OCI-LY7 (cell line): ENCODE results near the gene BMPR2. TPM values are rescaled to one million over a fixed set of nuclear protein-coding genes. Genes with fewer than 3 reads are reported as not detected.

Source experiments
- BruUV-seq: library from RNA; stranded (reverse); fragments of 400-500 nt; replicated peaks from 2 replicates; lab custom pipeline; 2021; lab: Mats Ljungman, UMichigan
- CTCF ChIA-PET: fragments of 300-600 bp; sonication (Branson Sonifier 250); formaldehyde crosslinking; loops from one replicate; lab custom pipeline; 2022; ENCODE audit warnings: antibody characterized with exemption; ENCODE audit not compliant: unreplicated experiment; lab: Charles Lee
- POLR2A ChIA-PET: fragments of 300-600 bp; sonication (Branson Sonifier 250); formaldehyde crosslinking; loops from one replicate; lab custom pipeline; 2022; ENCODE audit warnings: antibody characterized with exemption; lab: Charles Lee
- DNase-seq: peaks from one replicate; pipeline ENCODE4 v3.0.0-alpha.2; 2015; ENCODE audit warnings: low spot score
- H2AFZ ChIP-seq: fragments of 200-600 bp; sonication (generic), shearing (Covaris generic); 2 replicates; pipeline ENCODE4 v1.6.1; 2014; ENCODE audit warnings: mild to moderate bottlenecking, antibody characterized with exemption, low read length, moderate library complexity
- H3K27ac ChIP-seq: fragments of 200-600 bp; sonication (generic); 2 replicates; pipeline ENCODE4 v1.5.1; 2014; ENCODE audit warnings: mixed run types, low read depth, mild to moderate bottlenecking, moderate library complexity, low read length, inconsistent platforms; ENCODE audit not compliant: poor library complexity, severe bottlenecking
- H3K36me3 ChIP-seq: fragments of 200-600 bp; sonication (generic); 2 replicates; pipeline ENCODE4 v1.6.1; 2014; ENCODE audit warnings: mild to moderate bottlenecking, antibody characterized with exemption, low read length, moderate library complexity, mixed read lengths; ENCODE audit not compliant: insufficient read depth
- H3K4me1 ChIP-seq: fragments of 200-600 bp; sonication (generic); 2 replicates; pipeline ENCODE4 v1.5.1; 2014; ENCODE audit warnings: mild to moderate bottlenecking, low read length; ENCODE audit not compliant: insufficient read depth, poor library complexity, severe bottlenecking
- H3K4me2 ChIP-seq: fragments of 200-600 bp; sonication (generic); 2 replicates; pipeline ENCODE4 v1.6.1; 2014; ENCODE audit warnings: mild to moderate bottlenecking, low read length
- H3K4me3 ChIP-seq: fragments of 200-600 bp; sonication (generic); 2 replicates; pipeline ENCODE4 v1.5.1; 2014; ENCODE audit warnings: mild to moderate bottlenecking, low read depth, low read length; ENCODE audit not compliant: poor library complexity, severe bottlenecking
- H3K79me2 ChIP-seq: fragments of 200-600 bp; sonication (generic); 2 replicates; pipeline ENCODE4 v1.6.1; 2016; ENCODE audit warnings: low read depth, mild to moderate bottlenecking, low read length, moderate library complexity, mixed read lengths; ENCODE audit not compliant: insufficient read depth
- H3K9me2 ChIP-seq: fragments of 200-600 bp; sonication (generic); 2 replicates; pipeline ENCODE4 v1.6.1; 2016; ENCODE audit warnings: mild to moderate bottlenecking, low read length, mixed read lengths; ENCODE audit not compliant: insufficient read depth
- H3K9me3 ChIP-seq: fragments of 200-600 bp; sonication (generic); 2 replicates; pipeline ENCODE4 v1.6.1; 2014; ENCODE audit warnings: mild to moderate bottlenecking, mixed run types, low read length, mixed read lengths
- H4K20me1 ChIP-seq: fragments of 200-600 bp; sonication (generic); 2 replicates; pipeline ENCODE4 v1.6.1; 2014; ENCODE audit warnings: mild to moderate bottlenecking, antibody characterized with exemption, low read length, moderate library complexity, mixed read lengths; ENCODE audit not compliant: insufficient read depth
- EZH2phosphoT487 ChIP-seq: fragments of 200-600 bp; sonication (generic); IDR thresholded peaks from 2 replicates; pipeline ENCODE4 v1.6.1; 2018; ENCODE audit warnings: low read depth, borderline replicate concordance, mild to moderate bottlenecking, mixed run types, antibody characterized with exemption, low read length, moderate library complexity, mixed read lengths
- intact Hi-C: fragments of 100-400 bp; cut with micrococcal nuclease; formaldehyde crosslinking; loops from one replicate; pipeline ENCODE4 v1.10.0; 2022; ENCODE audit not compliant: unreplicated experiment
- total RNA-seq, 2 experiments: library from RNA; depleted of rRNA in 1 of 2; stranded (reverse); fragments of >200 nt in 1 of 2; shearing (Covaris generic) in 1 of 2; gene quantifications; 2 replicates each; pipeline ENCODE4 v1.2.3, GENCODE V29; 2014 to 2022
- TF ChIP-seq, protein P1 (sequence below): fragments of 200-600 bp; sonication (generic); conservative IDR thresholded peaks from 2 replicates; pipeline ENCODE4 v1.5.1; 2014; ENCODE audit warnings: mild to moderate bottlenecking, antibody characterized with exemption, low read length, moderate library complexity, mixed read lengths

The BMPR2 gene
- total RNA-seq, 2 experiments from 2014 or later = 4.3 to 14.7 TPM

DNA sequence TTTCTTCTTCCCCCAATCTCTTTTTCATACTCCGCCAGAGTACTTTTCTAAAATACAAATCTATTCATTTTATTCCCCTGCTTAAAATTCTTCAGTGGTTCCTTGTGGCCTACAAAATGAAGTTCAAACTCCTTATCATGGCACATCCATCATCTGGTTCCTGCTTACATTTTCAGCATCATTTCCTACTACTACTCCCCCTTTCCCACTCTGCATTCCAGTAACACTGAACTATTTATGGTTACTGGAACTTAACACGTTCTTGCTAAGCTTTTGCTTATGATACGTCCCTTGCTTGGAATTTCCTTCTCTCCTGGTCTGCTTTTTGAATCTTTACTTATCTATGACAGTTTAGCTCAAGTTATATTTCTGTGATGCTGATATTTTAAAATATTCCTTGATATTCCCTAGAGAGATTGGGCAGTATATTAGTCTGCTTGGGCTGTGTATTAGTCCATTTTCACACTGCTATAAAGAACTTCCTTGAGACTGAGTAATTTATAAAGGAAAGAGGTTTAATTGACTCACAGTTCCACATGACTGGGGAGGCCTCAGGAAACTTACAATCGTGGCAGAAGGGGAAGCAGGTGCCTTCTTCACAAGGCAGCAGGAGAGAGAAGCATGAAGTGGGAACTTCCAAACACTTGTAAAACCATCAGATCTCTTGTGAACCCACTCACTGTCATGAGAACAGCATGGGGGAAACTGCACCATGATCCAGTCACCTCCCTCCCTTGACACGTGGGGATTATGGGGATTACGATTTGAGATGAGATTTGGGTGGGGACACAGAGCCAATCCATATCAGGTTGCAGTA lies 53.2 kb downstream of the BMPR2 start:
- no peak overlapping the region for H3K4me3 ChIP-seq
- POLR2A ChIA-PET = no interaction called here
- H3K4me1 ChIP-seq = no peaks in the 10 kb centered on the region
- H3K36me3 ChIP-seq = no peaks in the 10 kb centered on the region
- TF ChIP-seq EZH2phosphoT487 = no peak
- TF ChIP-seq, protein P1, sequence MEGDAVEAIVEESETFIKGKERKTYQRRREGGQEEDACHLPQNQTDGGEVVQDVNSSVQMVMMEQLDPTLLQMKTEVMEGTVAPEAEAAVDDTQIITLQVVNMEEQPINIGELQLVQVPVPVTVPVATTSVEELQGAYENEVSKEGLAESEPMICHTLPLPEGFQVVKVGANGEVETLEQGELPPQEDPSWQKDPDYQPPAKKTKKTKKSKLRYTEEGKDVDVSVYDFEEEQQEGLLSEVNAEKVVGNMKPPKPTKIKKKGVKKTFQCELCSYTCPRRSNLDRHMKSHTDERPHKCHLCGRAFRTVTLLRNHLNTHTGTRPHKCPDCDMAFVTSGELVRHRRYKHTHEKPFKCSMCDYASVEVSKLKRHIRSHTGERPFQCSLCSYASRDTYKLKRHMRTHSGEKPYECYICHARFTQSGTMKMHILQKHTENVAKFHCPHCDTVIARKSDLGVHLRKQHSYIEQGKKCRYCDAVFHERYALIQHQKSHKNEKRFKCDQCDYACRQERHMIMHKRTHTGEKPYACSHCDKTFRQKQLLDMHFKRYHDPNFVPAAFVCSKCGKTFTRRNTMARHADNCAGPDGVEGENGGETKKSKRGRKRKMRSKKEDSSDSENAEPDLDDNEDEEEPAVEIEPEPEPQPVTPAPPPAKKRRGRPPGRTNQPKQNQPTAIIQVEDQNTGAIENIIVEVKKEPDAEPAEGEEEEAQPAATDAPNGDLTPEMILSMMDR = no peak
- no peaks in the 10 kb centered on the region for H3K9me2 ChIP-seq
- intact Hi-C loops = no loop called here
- H3K9me3 ChIP-seq = peaks cover 7% of the 10 kb centered on the region; the same call in 1 of the 2 replicates
- no peak overlapping the region for H2AFZ ChIP-seq
- H3K27ac ChIP-seq = no peak overlapping the region
- no peaks in the 10 kb centered on the region for H3K79me2 ChIP-seq
- no TSS peak for BruUV-seq
- no peaks in the 10 kb centered on the region for H4K20me1 ChIP-seq
- no peak overlapping the region for H3K4me2 ChIP-seq
- no peak for DNase-seq
- CTCF ChIA-PET = no interaction called here

DNA sequence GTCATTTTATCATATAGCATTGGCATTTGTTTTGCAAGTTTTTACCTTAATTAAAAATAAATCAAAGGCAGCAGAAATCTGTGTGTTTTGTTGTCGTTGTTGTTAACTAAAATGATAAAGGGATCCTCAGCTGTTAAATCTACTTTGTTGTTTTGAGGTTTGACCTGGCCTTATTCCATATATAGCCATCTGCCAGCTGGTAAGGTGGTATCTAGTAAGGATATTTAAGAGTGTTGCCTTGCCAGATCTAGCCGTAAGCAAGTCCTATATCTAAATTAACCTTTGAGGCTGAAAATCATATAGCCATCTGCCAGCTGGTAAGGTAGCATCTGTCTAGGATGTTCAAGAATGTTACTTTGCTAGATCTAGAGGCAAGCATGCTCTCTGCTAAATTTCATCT lies 56.6 kb downstream of the BMPR2 start:
- H3K36me3 ChIP-seq = no peaks in the 10 kb centered on the region
- H3K9me3 ChIP-seq = peaks cover 7% of the 10 kb centered on the region; the same call in 1 of the 2 replicates
- no peak overlapping the region for H2AFZ ChIP-seq
- ChIA-PET POLR2A (no interaction called here), CTCF (no interaction called here)
- H3K9me2 ChIP-seq = no peaks in the 10 kb centered on the region
- no peak overlapping the region for H3K4me2 ChIP-seq
- H3K4me3 ChIP-seq = no peak overlapping the region
- BruUV-seq = no TSS peak
- no peaks in the 10 kb centered on the region for H3K4me1 ChIP-seq
- H4K20me1 ChIP-seq = no peaks in the 10 kb centered on the region
- no peaks in the 10 kb centered on the region for H3K79me2 ChIP-seq
- H3K27ac ChIP-seq = no peak overlapping the region
- DNase-seq = no peak
- TF ChIP-seq, protein P1 = no peak
- TF ChIP-seq EZH2phosphoT487 = no peak
- intact Hi-C loops = no loop called here

DNA sequence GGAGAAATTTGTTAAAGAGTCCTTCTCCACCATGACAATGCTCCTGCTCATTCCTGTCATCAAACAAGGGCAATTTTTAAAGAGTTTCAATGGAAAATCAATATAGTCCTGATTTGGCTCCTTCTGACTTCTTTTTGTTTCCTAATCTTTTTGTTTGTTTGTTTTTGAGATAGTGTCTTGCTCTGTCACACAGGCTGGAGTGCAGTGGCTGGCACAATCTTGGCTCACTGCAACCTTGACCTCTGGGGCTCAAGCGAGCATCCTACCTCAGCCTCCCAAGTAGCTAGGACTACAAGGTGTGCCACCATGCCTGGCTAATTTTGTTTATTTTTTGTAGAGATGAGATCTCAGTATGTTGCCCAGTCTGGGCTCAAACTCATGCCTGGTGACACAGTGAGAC lies 58.3 kb downstream of the BMPR2 start:
- BruUV-seq = no TSS peak
- no peak for DNase-seq
- Histone ChIP-seq H4K20me1 (no peaks in the 10 kb centered on the region), H3K4me2 (no peak overlapping the region), H3K4me1 (no peaks in the 10 kb centered on the region), H3K27ac (no peak overlapping the region), H3K4me3 (no peak overlapping the region), H3K79me2 (no peaks in the 10 kb centered on the region), H3K36me3 (no peaks in the 10 kb centered on the region), H3K9me3 (no peaks in the 10 kb centered on the region; the same call in 1 of the 2 replicates), H2AFZ (no peak overlapping the region), H3K9me2 (no peaks in the 10 kb centered on the region)
- TF ChIP-seq, protein P1 = no peak
- TF ChIP-seq EZH2phosphoT487 = no peak
- ChIA-PET POLR2A (interaction anchor here (0.7 to 1.1 kb wide), 3 partner anchors 34 to 1289 kb away, joined by 3 to 4 read pairs (median 3); no protein-coding TSS in a partner anchor), CTCF (no interaction called here)
- intact Hi-C loops = no loop called here
